ENCODE data around the gene DNAJC4.

DNA sequence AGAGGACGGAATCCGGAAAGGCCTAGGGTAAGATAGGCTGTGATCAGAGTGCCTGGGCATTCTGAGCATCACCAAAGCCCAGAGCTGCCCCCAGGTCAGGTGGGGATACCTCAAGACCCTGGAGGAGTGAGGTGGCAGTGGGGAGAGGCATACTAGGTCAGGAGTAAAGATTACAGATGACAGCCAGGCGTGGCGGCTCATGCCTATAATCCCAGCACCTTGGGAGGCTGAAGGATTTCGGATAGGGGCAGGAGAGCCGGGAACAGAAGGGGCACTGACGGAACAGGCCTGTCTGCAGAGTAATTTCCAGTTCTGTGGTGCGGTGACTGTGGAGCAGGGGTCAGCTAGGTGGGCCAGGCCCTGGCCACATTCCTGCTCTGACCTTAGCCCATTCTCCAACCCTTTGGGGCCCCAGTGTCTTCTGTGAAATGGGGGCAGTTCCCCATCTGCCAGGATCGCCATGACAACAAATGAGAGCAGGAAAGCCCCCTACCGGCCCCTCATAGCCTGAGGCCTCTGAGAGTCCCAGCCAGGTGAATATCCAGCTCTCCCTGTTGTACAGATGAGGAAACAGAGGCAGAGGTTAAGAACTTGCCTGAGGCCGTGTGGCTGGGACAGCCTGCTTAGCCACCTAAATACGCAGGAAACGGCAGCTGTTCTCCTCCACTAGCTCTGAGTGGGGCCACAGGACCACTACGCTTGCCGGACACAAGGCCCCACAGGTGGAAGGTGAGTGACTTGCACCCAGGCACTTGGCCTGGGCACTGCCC, 44.9 kb downstream of the DNAJC4 start:
- TF ChIP-seq, protein P1, sequence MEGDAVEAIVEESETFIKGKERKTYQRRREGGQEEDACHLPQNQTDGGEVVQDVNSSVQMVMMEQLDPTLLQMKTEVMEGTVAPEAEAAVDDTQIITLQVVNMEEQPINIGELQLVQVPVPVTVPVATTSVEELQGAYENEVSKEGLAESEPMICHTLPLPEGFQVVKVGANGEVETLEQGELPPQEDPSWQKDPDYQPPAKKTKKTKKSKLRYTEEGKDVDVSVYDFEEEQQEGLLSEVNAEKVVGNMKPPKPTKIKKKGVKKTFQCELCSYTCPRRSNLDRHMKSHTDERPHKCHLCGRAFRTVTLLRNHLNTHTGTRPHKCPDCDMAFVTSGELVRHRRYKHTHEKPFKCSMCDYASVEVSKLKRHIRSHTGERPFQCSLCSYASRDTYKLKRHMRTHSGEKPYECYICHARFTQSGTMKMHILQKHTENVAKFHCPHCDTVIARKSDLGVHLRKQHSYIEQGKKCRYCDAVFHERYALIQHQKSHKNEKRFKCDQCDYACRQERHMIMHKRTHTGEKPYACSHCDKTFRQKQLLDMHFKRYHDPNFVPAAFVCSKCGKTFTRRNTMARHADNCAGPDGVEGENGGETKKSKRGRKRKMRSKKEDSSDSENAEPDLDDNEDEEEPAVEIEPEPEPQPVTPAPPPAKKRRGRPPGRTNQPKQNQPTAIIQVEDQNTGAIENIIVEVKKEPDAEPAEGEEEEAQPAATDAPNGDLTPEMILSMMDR (IDR thresholded peaks at IDR 0.05; ENCODE audit: low read depth, low read length), result no peak
- TF ChIP-seq POLR2A (IDR thresholded peaks at IDR 0.05; ENCODE audit: extremely low read depth, insufficient read length), result no peak
